ENCODE measurements around the gene RNASEH2B. TPM values are rescaled to one million over a fixed set of nuclear protein-coding genes. Genes with fewer than 3 reads are reported as not detected.

Gene RNASEH2B
- total RNA-seq, 8 experiments from 2014 or later: 24.0 to 57.7 (median 35.1) TPM

DNA sequence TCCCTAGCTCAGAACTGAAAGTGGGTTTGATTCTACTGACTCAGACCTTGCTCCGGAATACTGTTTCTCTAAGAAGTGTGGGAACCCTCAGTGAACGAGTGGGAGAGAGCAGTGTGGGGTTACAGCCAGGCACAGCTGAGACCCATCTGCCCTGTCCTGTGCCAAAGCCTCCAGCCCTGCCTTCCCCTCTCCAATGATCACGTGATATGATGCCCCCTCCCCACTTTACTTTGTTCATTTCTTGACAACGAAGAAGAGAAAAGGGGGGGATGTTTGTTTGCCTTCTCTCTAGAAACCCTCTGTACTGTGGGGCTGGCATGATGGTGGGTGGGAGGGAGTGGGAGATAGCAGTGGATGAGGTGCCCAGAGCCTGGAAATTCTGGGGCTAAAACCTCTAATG is 96.0 kb downstream of the RNASEH2B start:
- no peak overlapping the region for H3K27ac ChIP-seq
- H3K4me1 ChIP-seq (replicated peaks in 1 of 2): peaks cover under 1 to 6% of the 10 kb centered on the region in 2 donors
- no peak for ATAC-seq (replicated peaks in 6 of 8)
- in situ Hi-C loops (cut with MboI; ENCODE audit: low pct_unique_long_range_greater_than_20kb in 2 of 9, low sequenced_read_pairs in 9 of 9, unreplicated experiment in 9 of 9): no loop called here
- no peak overlapping the region for H3K4me3 ChIP-seq
- 20 to 82% (median 44%) methylated on average over 1 to 3 of the region's 4 CpGs; no CpG with 5 or more reads in 4 of the 10 experiments for WGBS, 10 experiments

Other genes starting within 250 kb of the RNASEH2B start
- 1 to 10 TPM in 6 of 8 experiments, under 1 TPM in 1, not detected in 1; 0.31 to 4.8 (median 3.1) TPM for gene DLEU7, start 66.1 kb upstream of the RNASEH2B start, total RNA-seq
- under 1 TPM in 6 of 8 experiments, not detected in 2; 0.05 to 0.42 (median 0.25) TPM for gene C13orf42, start 201.5 kb downstream of the RNASEH2B start, total RNA-seq

Measured in motor neuron (in vitro differentiated cells).